Lower leg skin (tissue), 3 donors: ENCODE data around the gene KLK8.

Source experiments
- POLR2A ChIP-seq, 2 donors: fragments of 450-650 bp; IDR thresholded peaks; one replicate each; pipeline ENCODE4 v1.6.1; 2016 to 2017; ENCODE audit warnings: antibody characterized with exemption in 2 of 2, mild to moderate bottlenecking in 1 of 2, moderate library complexity in 1 of 2
- TF ChIP-seq, protein P1 (sequence below), 3 donors: fragments of 450-650 bp; IDR thresholded peaks; one replicate each; pipeline ENCODE4 v1.5.1; 2016; ENCODE audit warnings: antibody characterized with exemption in 3 of 3, mild to moderate bottlenecking in 3 of 3, moderate library complexity in 2 of 3

DNA sequence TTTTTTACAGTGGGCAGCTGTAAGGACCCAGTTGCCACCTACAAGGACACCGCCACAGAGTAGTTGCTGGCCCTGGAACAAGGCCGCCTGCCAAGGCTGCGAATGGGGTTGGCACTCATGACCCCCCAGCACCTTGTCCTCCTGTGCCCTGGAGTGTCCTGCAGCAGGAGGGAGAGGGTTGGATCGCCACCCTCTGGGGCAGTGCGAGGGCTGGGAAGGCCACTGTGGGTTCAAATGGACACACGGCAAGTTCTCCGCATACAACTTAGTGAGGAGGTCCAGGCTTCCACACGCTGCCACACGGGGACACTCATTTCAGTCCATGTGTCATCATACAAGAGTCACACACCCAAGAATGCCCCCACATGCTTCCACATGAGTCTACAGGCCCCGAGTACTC lies 978 bp downstream of the KLK8 start:
- no peak for TF ChIP-seq POLR2A (IDR thresholded peaks at IDR 0.05)
- TF ChIP-seq, protein P1, sequence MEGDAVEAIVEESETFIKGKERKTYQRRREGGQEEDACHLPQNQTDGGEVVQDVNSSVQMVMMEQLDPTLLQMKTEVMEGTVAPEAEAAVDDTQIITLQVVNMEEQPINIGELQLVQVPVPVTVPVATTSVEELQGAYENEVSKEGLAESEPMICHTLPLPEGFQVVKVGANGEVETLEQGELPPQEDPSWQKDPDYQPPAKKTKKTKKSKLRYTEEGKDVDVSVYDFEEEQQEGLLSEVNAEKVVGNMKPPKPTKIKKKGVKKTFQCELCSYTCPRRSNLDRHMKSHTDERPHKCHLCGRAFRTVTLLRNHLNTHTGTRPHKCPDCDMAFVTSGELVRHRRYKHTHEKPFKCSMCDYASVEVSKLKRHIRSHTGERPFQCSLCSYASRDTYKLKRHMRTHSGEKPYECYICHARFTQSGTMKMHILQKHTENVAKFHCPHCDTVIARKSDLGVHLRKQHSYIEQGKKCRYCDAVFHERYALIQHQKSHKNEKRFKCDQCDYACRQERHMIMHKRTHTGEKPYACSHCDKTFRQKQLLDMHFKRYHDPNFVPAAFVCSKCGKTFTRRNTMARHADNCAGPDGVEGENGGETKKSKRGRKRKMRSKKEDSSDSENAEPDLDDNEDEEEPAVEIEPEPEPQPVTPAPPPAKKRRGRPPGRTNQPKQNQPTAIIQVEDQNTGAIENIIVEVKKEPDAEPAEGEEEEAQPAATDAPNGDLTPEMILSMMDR (IDR thresholded peaks at IDR 0.05) = no peak
